ENCODE results near the gene TBC1D2. TPM values are rescaled to one million over a fixed set of nuclear protein-coding genes. Genes with fewer than 3 reads are reported as not detected.

Gene TBC1D2
- total and polyA plus RNA-seq, 2 of the 13 experiments (the other 11 are each of a cell fraction or from before 2014, with no cell fraction given) = 2.0 to 2.8 TPM

- TF ChIP-seq NCOA5 (CRISPR knock-in tag; IDR thresholded peaks at IDR 0.05) (no peak), FOXA1 (IDR thresholded peaks at IDR 0.05) (no peak), FOXA1 (CRISPR knock-in tag; IDR thresholded peaks at IDR 0.05) (no peak), PHF21A (CRISPR knock-in tag; IDR thresholded peaks at IDR 0.05) (peak; percentile 53; the same call in 1 of the 2 replicates), TEAD3 (CRISPR knock-in tag; optimal IDR thresholded peaks at IDR 0.05; ENCODE audit: borderline replicate concordance) (peak; percentile 93), ZNF879 (CRISPR knock-in tag; IDR thresholded peaks at IDR 0.05) (no peak), CREBL2 (CRISPR knock-in tag; IDR thresholded peaks at IDR 0.05; ENCODE audit: borderline replicate concordance) (no peak), ZNF12 (CRISPR knock-in tag; IDR thresholded peaks at IDR 0.05) (no peak), ISL2 (CRISPR knock-in tag; IDR thresholded peaks at IDR 0.05) (no peak), ZFP36L2 (CRISPR knock-in tag; IDR thresholded peaks at IDR 0.05) (no peak), ZNF180 (CRISPR knock-in tag; IDR thresholded peaks at IDR 0.05; ENCODE audit: borderline replicate concordance, low read depth) (no peak), ZZZ3 (CRISPR knock-in tag; IDR thresholded peaks at IDR 0.05; ENCODE audit: borderline replicate concordance) (no peak), PRPF4 (IDR thresholded peaks at IDR 0.05; ENCODE audit: low read depth, low read length, poor library complexity, severe bottlenecking) (no peak), ARID5B (CRISPR knock-in tag; IDR thresholded peaks at IDR 0.05) (peak; percentile 54; the same call in 1 of the 2 replicates), HIC2 (CRISPR knock-in tag; IDR thresholded peaks at IDR 0.05; ENCODE audit: low read depth) (no peak), ZNF253 (CRISPR knock-in tag; IDR thresholded peaks at IDR 0.05; ENCODE audit: borderline replicate concordance) (no peak), LCORL (IDR thresholded peaks at IDR 0.05) (no peak), LCORL (CRISPR knock-in tag; IDR thresholded peaks at IDR 0.05) (no peak), FOSL2 (CRISPR knock-in tag; IDR thresholded peaks at IDR 0.05) (peak; percentile 48), DZIP1 (CRISPR knock-in tag; IDR thresholded peaks at IDR 0.05) (no peak), HMG20A (CRISPR knock-in tag; IDR thresholded peaks at IDR 0.05; ENCODE audit: borderline replicate concordance) (0 out of 2 replicates have a peak, but pooled peaks have one; percentile 27)
Measured at GRCh38 chr9:98222885-98223691, 32.4 kb downstream of the TBC1D2 start (continued).

Data from HepG2 (cell line).